GM10847 (cell line): ENCODE results near the gene MMP12.

Experiments used
- POLR2A ChIP-seq: IDR thresholded peaks from 2 replicates; pipeline ENCODE4 v1.6.1; 2011; ENCODE audit not compliant: insufficient read length; ENCODE audit errors: extremely low read depth

The MMP12 gene

GRCh38 chr11:102829316-102830000 is 45.3 kb downstream of the MMP12 start:
- TF ChIP-seq POLR2A = no peak

- no peak for TF ChIP-seq POLR2A
Measured at GRCh38 chr11:102824556-102824955, 50.2 kb downstream of the MMP12 start.

GRCh38 chr11:102819491-102819890 is 55.3 kb downstream of the MMP12 start:
- TF ChIP-seq POLR2A = no peak

- no peak for TF ChIP-seq POLR2A
Measured at GRCh38 chr11:102813484-102813883, 61.3 kb downstream of the MMP12 start.
